HG02623 (cell line): Measurements from ENCODE around the gene FOXP1.

Source experiments
- ATAC-seq: cut with Tn5 transposase; IDR thresholded peaks from one replicate; pipeline ENCODE4 v1.9.1; 2021; ENCODE audit warnings: moderate library complexity; ENCODE audit not compliant: unreplicated experiment

FOXP1 gene

DNA sequence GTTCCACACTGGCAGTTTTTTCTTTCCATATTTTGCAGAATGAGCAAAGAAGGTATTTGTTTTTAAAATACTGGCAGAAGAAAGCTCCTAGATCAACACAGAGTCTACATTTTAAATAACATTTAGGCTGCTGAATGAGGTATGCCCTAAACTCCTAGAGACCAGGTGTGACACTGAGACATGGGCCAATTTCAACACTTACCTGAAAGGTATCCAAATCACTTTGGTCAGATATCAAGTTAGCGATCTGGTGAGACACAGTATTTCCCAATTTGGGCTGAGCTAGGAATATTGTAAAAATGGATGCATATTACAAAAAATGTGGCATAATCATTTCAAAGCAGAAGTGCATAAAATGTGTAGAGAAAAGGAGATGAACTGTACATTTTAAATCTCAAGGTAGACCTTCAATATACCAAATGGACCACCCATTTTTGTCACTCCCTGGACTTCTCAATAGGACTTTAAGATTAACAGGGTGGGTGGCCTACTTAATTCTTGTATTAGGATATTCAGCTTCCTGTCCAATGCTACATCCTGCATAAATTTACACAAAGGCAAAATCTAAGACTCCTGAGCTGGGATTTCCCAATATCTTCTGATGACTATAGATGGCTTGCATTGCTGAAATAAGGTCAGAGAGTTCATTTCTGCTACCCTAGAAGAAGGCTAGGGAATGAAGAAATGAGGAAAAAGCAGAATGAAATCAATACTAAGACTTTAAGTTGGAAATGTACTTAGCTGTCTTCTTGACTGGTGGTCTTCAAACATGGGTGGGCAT is 487.8 kb downstream of the FOXP1 start:
- no peak for ATAC-seq

DNA sequence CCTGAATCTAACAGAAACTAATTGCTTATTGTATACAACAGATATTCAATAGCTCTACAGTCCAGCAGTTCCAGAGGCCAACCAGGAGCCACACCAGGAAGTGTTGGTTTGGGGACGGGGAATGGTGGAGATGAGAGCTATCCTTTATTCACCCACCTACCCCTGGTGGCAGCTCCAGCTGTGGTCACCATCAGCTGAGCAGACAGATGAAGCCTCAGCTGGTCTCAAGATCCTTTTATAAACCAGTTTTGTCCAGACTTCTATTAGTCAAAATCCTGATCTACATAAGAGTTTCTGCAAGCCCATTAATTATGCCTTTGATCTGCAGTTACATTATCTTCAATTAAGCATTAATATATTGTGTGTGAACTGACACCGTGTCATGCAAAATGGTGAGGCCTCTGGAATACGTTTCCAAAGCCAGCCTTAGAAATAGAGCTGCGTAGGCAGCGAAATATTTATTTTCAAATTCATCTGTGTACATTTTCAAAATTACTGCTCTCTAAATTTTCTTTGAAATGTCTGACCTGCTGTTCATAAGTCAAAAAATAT is 488.8 kb downstream of the FOXP1 start:
- ATAC-seq = no peak

DNA sequence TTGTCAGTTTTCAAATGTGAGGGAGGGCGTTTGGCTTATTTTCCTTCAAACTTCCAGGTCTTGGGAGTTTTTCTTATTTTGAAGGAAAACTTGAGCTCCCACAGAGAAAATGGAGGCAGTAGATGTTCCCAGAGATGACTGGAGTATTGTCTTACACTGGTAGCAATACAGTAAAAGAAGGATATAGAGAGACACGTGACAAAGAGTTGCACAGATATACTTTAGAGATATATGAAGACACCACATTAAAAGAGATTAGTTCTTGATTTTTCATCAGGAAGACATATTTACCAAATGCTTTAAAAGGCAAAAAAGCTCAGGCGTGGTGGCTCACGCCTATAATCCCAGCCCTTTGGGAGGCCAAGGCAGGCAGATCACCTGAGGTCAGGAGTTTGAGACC is 490.9 kb downstream of the FOXP1 start:
- ATAC-seq = no peak

DNA sequence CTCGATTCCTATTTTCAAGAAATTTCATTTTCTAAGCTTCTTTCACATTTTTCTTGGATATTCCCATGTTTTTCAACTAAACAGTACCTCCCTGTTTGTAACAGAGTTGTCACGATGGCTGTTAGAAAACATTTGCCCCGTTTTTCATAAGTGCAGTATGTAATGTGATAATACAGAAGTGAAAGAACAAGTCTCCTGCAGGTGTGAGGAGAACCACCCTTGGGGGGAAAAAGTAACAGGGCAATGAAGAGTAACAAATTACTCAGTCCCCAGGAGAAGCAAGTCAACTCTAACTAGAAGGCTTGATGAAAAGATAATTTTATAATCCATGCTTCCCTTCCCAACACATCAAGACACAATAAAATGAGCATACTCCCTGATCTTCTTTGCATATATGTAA is 493.3 kb downstream of the FOXP1 start:
- ATAC-seq = peak; percentile 33

DNA sequence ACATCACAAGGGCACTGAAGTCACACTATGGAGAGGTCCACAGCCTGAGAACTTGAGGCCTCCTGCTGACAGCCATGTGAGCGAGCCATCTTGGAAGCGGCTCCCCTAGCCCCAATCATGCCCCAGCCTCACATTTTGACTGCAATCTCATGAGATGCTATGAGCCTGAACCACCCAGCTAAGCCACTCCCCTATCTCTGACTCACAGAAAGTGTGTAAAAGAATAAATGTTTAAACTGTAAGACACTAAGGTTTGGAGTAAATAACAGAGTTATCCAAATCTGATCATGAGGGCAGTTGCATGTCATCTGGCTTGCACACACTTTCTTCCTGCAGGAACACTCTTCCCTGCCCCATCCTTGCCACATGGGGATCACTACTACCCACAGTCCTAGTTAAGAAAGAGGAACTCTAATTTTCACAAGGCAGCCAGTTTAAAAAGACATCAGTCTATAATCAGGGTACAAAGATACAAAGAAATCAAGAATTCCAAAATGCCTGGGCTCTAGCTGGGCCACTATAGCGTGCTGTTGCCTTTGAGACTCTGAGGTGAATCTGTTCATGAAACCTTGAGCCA is 494.2 kb downstream of the FOXP1 start:
- ATAC-seq = no peak

DNA sequence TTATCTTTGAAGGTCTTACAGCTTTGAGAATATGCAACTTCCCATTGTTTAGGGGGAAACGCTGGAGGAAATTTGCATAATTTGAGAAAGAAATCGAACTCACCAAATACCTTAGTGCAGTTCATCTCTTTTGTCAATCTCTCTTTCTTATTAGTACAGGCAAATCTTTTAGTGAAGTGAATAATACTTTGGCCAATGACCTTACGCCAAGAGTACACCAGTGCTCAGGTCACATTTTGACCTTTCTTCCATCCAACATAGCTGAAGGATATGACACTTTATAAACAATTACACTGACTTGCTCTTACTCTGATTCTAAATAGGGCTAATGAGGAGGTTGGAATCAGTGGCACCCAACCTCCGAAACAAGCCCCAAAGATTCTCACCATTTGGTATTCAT is 494.8 kb downstream of the FOXP1 start:
- ATAC-seq = no peak

DNA sequence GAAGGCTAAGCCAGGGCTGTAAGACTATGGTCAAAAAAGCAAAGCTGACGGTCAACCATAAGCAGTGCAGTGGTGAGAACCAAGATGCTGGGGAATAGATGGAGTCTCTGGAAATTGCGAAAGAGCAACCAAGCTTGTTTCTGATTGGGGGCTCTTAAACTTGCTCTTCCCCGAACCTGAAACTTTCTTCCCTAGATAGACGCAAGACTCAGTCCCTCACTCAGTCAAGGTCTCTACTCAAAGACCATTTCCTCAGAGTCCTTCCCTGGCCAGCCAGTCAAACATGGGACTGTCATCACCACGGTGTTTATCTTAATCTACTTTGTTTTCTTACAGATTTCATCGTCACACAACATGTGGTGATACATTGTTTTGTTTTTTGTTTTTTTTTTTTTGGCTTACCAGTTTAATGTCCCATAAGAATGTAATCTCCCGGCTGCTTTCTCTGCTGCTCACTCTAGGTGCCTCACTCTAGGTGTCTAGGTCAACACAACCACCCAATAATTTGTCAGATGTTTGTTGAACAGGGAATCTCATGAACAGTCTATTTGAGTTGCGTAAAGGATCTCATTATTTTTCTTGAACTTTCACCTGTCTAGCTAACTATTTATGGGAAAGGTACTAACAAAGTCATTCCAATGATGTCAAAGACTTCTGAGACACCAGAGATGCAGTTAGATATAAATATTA is 495.4 kb downstream of the FOXP1 start:
- no peak for ATAC-seq

DNA sequence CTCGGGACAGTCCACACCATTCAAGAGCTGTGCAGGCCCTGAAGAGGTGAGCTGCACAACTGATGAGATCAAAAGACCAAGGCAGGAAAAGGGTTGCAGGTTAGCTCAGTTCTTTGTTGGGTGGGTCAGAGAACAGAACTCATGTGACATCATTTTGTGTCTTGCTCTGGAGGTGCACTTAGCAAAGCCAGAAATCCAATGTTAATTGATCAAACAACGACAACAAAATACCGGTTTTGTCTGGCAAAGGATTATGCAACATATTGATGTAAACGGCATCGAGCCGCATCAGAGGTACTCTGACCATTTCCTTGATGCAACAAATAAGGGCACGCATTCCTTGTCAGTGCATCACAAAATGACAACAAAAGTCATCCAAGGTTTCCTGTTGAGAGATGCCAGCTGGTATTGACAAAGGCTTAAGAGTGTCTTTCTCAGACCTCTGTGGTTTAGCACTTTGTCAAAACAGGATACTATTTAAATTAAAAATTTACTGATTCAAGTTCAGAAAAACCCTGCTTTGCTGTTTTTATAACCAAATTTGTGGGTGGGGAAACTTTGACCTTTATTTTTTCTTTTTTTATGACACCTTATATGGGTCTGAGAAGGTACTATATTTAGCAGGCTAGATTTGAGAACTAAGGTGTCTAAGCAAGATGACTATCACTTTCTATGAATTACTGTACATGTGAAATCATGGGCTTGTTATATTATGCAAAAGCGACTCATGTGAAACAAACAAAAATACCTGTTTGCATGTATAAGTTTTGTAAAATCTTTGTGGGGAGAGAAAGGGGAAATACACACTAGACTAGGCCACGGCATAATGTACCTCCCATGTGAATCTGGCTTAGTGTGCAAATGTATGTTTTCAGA is 496.1 kb downstream of the FOXP1 start:
- ATAC-seq = peak; percentile 83

DNA sequence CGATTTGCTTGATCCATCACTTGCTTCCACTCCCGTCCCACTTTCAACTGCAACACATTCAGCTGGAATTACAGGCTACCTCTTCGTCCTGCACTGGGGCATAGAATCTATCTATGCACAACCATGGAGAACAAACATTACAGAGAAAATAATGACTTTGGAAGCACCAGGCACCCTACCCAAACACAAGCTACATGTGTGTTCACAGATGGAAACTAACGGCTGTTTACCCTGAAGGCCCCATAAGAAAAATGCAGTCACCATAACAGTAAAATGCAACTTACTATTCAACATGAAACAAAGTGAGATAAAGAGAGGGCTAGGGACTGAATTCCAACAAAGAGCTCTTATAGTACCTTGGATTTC is 496.8 kb downstream of the FOXP1 start:
- no peak for ATAC-seq

DNA sequence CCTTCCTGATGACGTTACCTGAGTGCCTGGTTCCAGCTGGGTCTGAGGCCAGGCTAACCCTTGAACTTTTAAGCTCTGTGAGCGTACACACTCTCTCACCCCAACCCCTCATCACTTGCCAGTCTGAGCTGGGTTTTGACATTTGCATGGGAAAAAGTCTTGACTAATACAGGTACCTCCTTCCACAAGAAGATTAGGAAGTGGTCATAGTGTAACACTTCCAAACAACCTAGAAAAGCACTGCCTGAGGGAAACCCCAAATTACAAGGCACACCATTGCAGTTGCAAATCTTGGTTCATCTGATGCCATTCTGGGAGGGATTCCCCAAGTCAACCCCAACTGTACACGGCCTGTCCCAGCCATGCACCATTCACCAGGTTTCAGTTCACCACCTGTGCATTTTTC is 499.8 kb downstream of the FOXP1 start:
- peak; percentile 23 for ATAC-seq

DNA sequence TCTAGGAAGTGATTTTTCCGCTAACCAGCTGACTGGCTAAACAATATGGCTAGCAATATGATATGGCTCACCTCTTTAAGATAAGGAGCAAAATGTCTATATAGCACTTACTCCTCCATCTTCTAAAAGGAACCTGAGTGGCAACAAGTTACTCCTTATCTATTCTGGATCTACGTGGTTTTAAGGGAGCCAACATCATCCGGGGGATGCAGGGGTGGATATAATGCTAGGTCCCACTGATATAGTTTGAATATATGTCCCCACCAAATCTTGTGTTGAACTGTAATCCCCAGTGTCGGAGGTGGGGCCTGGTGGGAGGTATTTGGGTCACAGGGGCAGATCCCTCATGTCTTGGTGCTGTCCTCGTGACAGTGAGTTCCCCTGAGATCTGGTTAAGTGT is 500.7 kb downstream of the FOXP1 start:
- no peak for ATAC-seq

DNA sequence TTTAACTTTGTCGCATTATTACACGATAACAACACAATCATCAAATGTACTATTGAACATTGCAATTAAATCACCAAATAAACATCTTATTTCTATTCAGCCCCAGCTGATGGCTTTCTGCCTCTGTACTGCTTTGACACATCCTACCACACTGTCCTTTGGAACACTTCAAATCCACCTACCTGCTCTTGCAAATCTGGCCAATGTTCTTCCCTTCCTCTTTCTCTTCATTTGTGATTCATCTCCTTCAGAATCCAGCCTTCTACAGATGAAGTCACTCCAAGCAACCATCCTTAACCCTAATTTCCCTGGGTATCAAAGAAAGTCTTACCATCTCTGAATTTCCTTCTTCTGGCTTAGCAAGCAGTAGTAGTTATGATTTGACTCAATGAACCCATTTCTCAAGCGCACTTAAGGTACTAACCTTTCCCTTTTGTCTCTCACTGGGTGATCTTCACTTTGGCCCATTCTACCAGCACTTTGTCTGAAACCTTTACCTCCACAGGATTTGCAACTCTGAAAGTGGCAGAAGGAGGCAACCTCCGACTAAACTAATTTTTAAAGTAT is 502.9 kb downstream of the FOXP1 start:
- no peak for ATAC-seq

DNA sequence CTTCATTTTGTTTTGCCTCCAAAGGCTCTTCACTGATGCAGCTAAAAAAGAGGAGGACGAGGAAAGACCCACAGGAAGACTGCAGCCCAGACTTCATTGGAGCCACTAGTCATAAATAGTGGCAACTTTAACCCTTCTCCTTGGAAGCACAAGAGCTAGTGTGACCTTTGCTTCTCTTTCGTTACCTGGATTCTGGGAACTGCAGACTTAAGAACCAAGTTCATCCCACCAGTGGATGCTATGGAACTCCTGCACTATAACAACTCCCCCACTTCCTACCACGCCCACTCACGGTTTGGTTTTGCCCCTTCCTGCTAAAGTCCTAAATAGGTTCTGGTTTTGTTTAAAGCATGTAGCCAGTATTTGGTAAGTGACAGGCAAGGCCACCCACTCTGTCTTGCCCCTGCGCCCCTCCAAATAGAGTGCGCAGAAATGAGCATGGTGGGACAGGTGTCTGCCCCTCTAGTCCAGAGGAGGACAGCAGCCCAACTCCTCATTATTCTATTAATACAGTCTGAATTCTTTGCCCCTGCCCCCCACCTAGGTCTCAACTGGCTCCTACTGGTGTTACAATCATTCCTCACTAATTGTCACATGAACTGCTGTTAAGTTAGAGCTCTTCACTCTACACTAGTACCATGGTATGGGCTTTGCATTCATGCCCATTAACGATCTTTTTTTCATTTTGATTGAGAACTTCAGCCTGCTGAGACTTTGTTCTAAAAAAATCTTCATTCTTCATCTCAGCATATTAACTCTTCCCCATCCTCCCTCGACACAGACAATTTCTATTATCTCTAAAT is 504.6 kb downstream of the FOXP1 start:
- ATAC-seq = no peak

DNA sequence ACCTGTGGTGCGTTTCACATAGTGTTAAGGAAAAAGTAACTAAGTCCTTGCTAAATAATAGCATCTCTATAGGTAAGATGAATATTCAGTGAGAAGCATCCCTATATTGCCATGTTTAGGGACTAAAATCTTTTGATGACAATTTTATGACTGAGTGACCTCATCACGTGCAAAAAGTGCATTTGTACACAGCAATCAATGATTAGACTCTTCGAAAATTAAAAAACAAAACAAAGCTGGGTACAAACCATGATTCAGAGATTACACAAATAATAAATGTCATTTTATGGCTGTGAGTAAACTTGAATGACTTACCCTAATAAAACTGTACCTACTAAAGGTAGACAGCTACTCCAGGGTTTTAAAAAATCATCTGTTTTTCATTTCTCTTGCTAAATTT is 505.3 kb downstream of the FOXP1 start:
- no peak for ATAC-seq

DNA sequence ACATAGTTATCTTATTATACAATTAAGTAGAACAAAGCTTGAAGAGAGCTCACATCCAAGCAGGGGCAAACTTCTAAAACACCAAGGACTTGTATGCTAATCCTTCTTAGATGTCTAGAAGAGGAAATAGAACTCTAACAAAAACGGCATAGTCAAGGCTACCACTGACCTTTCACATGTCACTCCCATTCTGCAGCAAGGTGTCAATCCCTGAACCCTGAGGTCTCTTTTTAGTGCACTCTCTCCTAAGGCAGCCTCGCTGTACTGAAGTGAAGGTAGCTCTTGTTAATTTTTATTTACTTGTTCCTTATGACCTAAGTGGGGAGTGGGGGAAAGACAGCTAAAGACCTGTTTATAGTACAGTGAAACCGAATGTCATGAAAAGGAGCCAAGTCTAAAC is 506.5 kb downstream of the FOXP1 start:
- no peak for ATAC-seq

DNA sequence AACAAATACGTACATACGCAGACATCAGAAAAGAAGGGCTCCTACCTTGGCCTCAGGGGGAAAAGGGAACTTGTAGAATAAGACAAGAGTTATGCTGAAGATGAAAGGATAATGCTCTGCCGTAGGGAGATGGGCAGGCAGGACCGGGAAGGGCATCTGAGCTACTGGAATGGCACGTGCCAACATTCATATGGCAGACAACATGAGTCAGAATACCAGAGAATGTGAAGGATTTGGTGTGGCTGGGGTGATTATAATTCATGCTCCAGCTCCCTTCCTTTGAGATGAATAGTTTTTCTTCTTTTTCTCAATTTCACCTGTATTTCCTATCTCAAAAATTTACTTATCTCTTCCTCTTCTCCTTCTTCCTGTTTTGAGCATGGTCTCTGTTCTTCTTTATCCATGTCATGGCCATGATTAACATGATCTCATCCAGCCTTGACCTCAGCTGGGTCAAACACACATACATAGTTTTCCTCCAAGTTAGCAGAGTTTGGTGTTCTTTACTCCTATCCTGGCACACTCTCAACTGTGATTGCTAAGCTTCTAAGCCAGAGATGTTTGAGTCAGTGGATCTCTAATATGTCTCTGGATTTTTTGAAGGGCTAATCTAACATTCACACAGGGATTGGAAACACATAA is 507.0 kb downstream of the FOXP1 start:
- no peak for ATAC-seq

DNA sequence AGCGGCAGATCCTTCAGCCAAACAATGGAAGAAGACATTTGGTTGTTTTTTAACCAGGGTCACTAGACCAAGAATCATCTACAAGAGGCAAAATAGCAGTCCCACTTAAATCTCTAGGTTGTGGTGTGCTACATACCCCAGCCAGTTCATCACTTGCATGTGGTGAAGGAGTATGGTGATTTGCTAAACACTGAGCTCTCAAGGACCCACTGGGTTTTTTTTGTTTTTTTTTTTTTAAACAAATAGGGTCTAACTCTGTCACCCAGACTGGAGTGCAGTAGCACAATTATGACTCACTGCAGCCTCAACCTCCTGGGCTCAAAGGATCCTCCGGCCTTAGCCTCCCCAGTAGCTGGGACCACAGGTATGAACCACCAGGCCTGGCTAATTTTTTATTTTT is 508.0 kb downstream of the FOXP1 start:
- ATAC-seq = no peak

DNA sequence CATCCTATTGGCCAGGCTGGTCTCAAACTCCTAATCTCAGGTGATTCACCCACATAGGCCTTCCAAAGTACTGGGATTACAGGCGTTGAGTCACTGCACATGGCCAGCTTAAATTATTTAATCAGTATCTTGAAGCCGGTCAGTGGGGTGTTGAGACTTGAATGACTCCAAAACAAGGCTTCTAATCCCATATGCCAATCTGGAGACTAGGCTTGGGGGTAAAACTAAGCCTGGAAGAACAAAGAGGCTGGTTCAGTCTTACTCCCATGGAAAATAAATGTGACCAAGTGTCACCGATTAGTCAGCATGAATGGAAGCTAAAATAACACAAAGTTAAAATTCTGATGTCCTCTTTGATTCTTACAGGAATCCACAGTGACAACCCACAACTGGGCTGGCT is 509.1 kb downstream of the FOXP1 start:
- no peak for ATAC-seq

DNA sequence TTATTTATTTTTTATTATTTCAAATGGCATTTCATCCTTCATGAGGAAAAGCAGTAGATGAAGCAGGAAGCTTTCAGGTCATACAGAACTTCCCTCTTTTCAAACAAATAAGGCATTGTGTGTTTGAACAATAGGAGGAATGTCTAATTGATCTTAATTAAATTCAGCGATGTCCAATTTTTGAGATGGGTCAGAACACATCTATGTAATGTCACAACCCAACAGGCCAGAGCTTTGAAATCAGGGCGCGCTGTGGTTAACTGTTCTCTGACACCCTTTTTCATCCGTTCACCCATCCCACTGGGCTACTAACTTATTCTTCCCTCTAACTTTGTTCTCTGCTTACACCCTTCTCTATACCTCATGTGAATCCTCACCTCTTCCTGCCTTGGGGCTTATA is 510.5 kb downstream of the FOXP1 start:
- ATAC-seq = no peak
